MCF 10A (cell line): ENCODE data around the gene DOC2A. TPM values are rescaled to one million over a fixed set of nuclear protein-coding genes. Genes with fewer than 3 reads are reported as not detected.

Source experiments
- BruUV-seq: library from RNA; stranded (reverse); fragments of 400-500 nt; replicated peaks from 2 replicates; lab custom pipeline; 2021; lab: Mats Ljungman, UMichigan
- CTCF ChIA-PET: fragments of 300-600 bp; sonication (Branson Sonifier 250); formaldehyde crosslinking; extraction: SDS; loops from one replicate; lab custom pipeline; 2021; ENCODE audit warnings: antibody characterized with exemption, inconsistent platforms; lab: Yijun Ruan, JAX
- POLR2A ChIA-PET: fragments of 300-600, 350-650 bp; sonication (Branson Sonifier 250); formaldehyde crosslinking; extraction: SDS; loops from one replicate; lab custom pipeline; 2020; ENCODE audit warnings: antibody characterized with exemption, inconsistent platforms; lab: Yijun Ruan, JAX
- DNase-seq: peaks from one replicate; pipeline ENCODE4 v3.0.0-alpha.2; 2018; ENCODE audit not compliant: unreplicated experiment
- H3K27ac Mint-ChIP-seq: one replicate; pipeline ENCODE4 v1.8.0; 2022; ENCODE audit warnings: mild to moderate bottlenecking, low read depth, mixed read lengths; ENCODE audit not compliant: unreplicated experiment
- H3K27me3 Mint-ChIP-seq: one replicate; pipeline ENCODE4 v1.8.0; 2022; ENCODE audit warnings: mixed read lengths; ENCODE audit not compliant: insufficient read depth, unreplicated experiment
- H3K36me3 Mint-ChIP-seq: one replicate; pipeline ENCODE4 v1.8.0; 2022; ENCODE audit warnings: mild to moderate bottlenecking, moderate library complexity, mixed read lengths; ENCODE audit not compliant: insufficient read depth, unreplicated experiment
- H3K4me1 Mint-ChIP-seq: one replicate; pipeline ENCODE4 v1.8.0; 2022; ENCODE audit warnings: mixed read lengths; ENCODE audit not compliant: insufficient read depth, unreplicated experiment
- H3K4me3 Mint-ChIP-seq: one replicate; pipeline ENCODE4 v1.8.0; 2022; ENCODE audit warnings: mild to moderate bottlenecking, moderate library complexity, mixed read lengths; ENCODE audit not compliant: unreplicated experiment
- H3K9me3 Mint-ChIP-seq: one replicate; pipeline ENCODE4 v1.8.0; 2022; ENCODE audit warnings: mixed read lengths; ENCODE audit not compliant: unreplicated experiment
- intact Hi-C: fragments of 100-400 bp; cut with micrococcal nuclease; formaldehyde crosslinking; loops from 2 replicates; pipeline ENCODE4 v1.14.1; 2022
- total RNA-seq: library from RNA; stranded (reverse); gene quantifications from 2 replicates; pipeline ENCODE4 v1.2.3, GENCODE V29; 2022
- TF ChIP-seq, protein P1 (sequence below): fragments of 200-600 bp; IDR thresholded peaks from one replicate; pipeline ENCODE4 v1.8.0; 2022; ENCODE audit warnings: antibody characterized with exemption, mild to moderate bottlenecking; ENCODE audit not compliant: unreplicated experiment

DOC2A gene
- total RNA-seq, 1 experiment from 2014 or later = 1.2 TPM

DNA sequence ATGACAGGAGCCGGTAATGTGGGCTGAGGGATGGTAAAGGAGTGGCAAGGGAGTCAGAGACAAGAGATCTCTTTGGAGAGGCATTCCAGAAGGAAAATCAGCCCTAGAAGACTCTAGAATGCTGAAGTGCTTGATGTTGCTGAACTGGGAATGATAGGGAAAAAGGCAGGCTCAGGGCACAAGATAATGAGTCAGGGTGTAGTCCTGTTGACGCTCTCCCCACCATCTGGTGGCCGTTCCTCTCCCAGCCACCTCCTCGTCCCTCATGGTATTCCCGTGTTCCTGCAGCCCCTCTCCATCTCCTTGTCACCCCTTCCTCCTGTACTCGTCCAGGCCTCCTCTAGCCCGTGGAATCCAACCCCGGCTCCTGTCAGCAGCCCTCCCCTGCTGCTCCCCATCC is 43.6 kb upstream of the DOC2A start:
- H3K27me3 Mint-ChIP-seq = no peaks in the 10 kb centered on the region
- intact Hi-C loops = no loop called here
- no peak for DNase-seq
- H3K36me3 Mint-ChIP-seq = no peaks in the 10 kb centered on the region
- TF ChIP-seq, protein P1, sequence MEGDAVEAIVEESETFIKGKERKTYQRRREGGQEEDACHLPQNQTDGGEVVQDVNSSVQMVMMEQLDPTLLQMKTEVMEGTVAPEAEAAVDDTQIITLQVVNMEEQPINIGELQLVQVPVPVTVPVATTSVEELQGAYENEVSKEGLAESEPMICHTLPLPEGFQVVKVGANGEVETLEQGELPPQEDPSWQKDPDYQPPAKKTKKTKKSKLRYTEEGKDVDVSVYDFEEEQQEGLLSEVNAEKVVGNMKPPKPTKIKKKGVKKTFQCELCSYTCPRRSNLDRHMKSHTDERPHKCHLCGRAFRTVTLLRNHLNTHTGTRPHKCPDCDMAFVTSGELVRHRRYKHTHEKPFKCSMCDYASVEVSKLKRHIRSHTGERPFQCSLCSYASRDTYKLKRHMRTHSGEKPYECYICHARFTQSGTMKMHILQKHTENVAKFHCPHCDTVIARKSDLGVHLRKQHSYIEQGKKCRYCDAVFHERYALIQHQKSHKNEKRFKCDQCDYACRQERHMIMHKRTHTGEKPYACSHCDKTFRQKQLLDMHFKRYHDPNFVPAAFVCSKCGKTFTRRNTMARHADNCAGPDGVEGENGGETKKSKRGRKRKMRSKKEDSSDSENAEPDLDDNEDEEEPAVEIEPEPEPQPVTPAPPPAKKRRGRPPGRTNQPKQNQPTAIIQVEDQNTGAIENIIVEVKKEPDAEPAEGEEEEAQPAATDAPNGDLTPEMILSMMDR = no peak
- CTCF ChIA-PET = interaction anchor here (0.7 to 1.3 kb wide), 5 partner anchors 9 to 395 kb away, joined by 3 to 7 read pairs (median 3); no protein-coding TSS in a partner anchor
- H3K27ac Mint-ChIP-seq = no peak overlapping the region
- no TSS peak for BruUV-seq
- POLR2A ChIA-PET = interaction anchor here (0.5 to 6.5 kb wide), 5 partner anchors 11 to 317 kb away, joined by 3 to 173 read pairs (median 3); partner anchors contain the start of genes ALDOA and TMEM219
- peaks cover 28% of the 10 kb centered on the region for H3K4me1 Mint-ChIP-seq
- no peaks in the 10 kb centered on the region for H3K9me3 Mint-ChIP-seq
- H3K4me3 Mint-ChIP-seq = peak overlapping the region; percentile 13

DNA sequence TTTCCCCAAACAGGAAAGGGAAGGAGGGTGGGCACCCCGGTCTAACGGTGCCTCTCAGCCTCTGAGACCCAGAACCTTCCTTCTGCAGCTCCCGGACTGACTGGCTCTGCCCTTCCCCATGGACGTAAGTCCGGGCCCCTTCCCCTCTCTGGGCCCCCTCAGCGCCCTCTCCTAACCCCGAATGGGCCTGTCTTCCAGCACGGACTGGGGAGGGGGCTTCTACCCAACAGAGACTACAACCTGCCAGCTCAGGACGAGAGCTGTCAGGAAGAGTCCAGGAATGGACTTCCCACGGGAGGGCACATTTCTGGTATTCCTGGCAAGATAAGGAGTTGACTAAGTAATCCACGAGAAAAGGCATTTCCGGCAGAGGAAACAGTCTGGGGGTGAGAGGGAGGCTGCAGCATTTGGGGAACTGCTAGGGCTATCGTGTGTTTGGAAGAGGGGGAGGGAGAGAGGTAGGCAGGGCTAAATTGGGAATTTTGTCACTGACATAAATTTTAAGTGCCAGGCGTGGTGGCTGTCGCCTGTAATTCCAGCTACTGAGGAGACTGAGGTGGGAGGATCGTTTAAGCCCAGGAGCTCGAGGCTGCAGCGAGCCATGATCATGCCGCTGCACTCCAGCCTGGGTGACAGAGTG is 42.7 kb upstream of the DOC2A start:
- POLR2A ChIA-PET = interaction anchor here (0.7 to 6.5 kb wide), 5 partner anchors 11 to 130 kb away, joined by 3 to 173 read pairs (median 4); partner anchors contain the start of genes ALDOA and CORO1A
- Mint-ChIP-seq H3K4me1 (peaks cover 28% of the 10 kb centered on the region), H3K9me3 (no peaks in the 10 kb centered on the region), H3K36me3 (no peaks in the 10 kb centered on the region), H3K27me3 (no peaks in the 10 kb centered on the region), H3K27ac (peak overlapping the region; percentile 50), H3K4me3 (peak overlapping the region; percentile 77)
- intact Hi-C loops = loop anchor here (1.0 kb wide), 1 partner anchor 12 kb away; the partner anchor contains the start of gene ALDOA
- BruUV-seq = no TSS peak
- peak; percentile 24 for DNase-seq
- TF ChIP-seq, protein P1 = no peak
- CTCF ChIA-PET = interaction anchor here (0.6 to 1.2 kb wide), 8 partner anchors 12 to 394 kb away, joined by 3 to 7 read pairs (median 3); no protein-coding TSS in a partner anchor

DNA sequence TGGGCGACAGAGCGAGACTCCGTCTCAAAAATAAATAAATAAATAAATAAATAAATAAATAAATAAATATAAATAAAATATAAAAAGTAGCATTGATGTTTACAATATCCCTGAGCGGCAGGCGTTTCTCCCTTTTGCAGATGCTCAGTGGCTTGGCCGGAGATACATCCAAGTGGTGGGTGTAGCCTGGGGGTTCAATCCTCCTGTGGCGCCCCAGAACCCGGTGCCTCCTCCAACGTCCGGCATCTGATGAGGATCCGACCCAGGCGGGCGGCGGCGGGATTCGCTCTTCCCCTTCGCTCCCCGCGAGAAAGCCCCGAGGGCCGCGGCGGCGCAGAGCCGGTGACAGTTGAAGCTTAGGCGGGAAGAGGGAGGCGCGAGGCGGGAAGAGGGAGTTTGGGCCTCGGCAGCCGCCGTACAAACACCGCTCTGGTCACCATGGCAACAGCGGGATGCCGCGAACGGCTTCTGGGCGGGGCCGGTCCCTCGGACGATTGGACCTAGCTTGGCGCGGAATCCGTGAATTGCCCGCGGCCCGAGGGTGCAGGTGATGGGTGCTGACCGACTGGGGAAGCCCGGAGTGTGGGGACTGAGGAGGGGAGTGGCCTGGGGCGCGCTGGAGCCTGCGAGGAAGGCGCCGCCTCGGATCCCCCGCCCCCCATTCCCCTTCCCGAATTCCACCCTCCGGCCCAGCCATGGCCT is 42.0 kb upstream of the DOC2A start:
- no peaks in the 10 kb centered on the region for H3K9me3 Mint-ChIP-seq
- no peaks in the 10 kb centered on the region for H3K27me3 Mint-ChIP-seq
- peak overlapping the region; percentile 50 for H3K27ac Mint-ChIP-seq
- intact Hi-C loops = loop anchor here (1.0 kb wide), 1 partner anchor 12 kb away; the partner anchor contains the start of gene ALDOA
- no TSS peak for BruUV-seq
- peaks cover 28% of the 10 kb centered on the region for H3K4me1 Mint-ChIP-seq
- CTCF ChIA-PET = interaction anchor here (0.6 to 1.2 kb wide), 5 partner anchors 11 to 236 kb away, joined by 3 to 7 read pairs (median 4); no protein-coding TSS in a partner anchor
- TF ChIP-seq, protein P1 = no peak
- H3K4me3 Mint-ChIP-seq = peak overlapping the region; percentile 77
- DNase-seq = peak; percentile 92
- no peaks in the 10 kb centered on the region for H3K36me3 Mint-ChIP-seq
- POLR2A ChIA-PET = interaction anchor here (0.6 to 6.5 kb wide), 7 partner anchors 10 to 606 kb away, joined by 3 to 173 read pairs (median 4); partner anchors contain the start of genes ALDOA and CORO1A
